CD4-positive, alpha-beta T cell treated with Interleukin-21 for 1 hour (primary cell): ENCODE data around the gene SLC12A3.
"Not testable (repeated sequence)": the region's sequence is repeated elsewhere in the genome, so short reads cannot be mapped to it uniquely, and the experiment has no call there.

ENCODE experiments used
- DNase-seq: peaks from one replicate; pipeline ENCODE4 v3.0.0-alpha.2; 2020

The SLC12A3 gene

DNA sequence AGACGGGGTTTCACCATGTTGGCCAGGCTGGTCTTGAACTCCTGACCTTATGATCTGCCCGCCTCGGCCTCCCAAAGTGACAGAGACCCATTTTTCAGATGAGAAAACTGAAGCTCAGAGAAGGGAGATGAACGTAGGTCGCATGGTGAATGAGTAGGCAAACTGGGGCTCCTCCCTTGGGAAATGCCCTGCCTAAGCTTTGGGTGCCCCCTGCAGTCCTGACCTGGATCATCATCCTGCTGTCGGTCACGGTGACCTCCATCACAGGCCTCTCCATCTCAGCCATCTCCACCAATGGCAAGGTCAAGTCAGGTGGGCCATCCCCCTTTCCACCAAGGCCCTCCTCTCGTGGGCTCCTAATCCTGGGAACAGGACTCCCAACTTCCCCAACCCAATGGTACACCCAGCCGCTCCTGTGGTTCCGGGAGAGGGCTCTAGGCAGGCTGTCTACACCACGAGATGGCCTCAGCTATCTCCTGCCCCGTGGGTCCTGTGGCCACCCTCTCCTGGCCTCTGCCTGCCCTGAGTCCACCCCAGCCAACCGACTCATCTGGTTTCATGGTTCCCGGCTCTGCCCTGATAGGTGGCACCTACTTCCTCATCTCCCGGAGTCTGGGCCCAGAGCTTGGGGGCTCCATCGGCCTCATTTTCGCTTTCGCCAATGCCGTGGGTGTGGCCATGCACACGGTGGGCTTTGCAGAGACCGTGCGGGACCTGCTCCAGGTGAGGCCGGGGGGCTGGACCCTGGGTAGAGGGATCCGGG lies 4.7 kb downstream of the SLC12A3 start:
- DNase-seq, result peak; percentile 44

DNA sequence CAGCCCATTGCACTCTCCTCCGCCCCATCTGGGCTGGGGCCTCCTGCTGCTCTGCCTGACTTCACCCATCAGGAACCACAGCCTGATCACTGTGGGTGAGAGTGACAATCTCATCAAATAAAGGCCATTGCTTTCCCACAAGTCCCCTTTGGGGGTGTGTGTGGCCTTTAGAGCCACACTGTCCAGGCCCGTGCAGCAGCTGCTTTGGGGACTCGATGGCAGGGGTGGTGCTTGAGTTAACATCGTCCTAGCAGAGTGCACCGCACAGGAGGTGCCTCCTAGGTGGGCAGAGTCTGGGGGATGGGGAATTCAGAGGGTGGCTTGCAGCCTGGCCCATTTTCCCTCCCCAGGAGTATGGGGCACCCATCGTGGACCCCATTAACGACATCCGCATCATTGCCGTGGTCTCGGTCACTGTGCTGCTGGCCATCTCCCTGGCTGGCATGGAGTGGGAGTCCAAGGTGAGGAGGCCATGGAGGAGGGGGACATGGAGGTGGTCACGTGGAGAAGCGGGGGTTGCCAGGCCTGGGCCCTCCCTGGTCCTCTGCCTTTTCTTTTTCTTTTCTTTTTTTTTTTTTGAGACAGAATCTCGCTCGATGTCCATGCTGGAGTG lies 5.4 kb downstream of the SLC12A3 start:
- no peak for DNase-seq

DNA sequence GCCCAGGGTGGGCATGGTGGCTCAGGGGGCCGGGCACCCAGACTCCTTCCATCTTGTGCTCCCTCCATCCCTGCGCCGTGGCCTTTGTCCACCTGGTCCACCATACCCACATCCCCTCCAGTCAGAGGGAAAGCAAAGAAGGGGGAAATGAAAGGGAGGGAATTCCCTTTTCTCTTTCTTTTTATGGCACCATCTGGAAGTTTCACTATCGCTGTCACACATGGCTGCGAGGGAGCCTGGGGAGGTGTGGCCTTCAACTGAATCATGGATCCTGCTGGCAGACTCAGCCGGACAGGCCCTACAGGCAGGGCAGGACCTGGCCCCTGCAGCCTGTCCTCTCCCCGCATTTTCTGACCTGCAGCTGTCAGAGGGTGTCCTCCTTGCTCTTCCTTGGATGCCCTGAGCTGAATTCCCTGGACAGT lies 6.2 kb downstream of the SLC12A3 start:
- no peak for DNase-seq

DNA sequence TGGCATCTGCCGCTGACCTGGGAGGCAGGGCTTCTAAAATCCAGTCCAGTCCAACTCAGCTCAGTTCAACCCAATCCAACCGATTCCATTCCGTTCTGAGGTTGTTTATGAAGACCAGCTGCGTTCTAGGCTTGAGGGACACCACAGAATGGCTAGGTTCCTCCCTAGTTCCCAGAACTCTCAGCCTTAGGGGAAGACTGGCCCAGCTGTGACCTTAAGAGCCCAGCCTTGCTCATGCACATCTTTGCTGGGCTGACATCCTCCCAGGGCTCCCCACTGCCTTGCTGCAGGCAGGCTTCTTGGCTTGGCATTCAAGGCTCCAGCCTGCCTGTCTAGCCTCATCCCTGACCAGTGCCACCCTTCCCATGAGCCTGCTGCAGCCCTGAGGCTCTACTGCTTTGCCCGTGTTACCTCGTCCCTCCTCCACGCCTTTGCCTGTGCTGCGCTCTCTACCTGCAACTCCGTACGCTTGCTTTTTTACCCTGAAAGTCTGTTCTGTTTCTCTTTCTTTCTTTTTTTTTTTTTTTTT lies 7.9 kb downstream of the SLC12A3 start:
- DNase-seq, result no peak

DNA sequence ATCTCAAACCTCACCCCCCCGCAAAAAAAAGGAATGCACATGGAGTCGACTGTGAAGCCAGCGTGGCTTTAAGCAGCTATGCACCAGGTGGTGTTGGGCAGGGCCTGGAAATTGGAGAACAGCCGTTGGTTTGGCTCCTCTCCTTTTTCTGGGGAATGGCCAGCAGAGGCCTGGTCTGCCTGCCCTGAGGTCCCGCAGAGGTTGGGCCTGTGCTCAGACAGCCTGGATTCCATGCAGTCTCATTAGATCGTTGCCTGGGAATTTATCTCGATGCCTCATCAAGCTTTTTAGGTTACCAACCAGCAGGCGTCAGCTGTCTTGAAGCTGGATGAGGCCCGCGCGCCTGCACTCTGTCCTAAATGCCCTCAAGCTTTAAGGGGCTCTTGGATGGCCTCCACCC lies 9.8 kb downstream of the SLC12A3 start:
- no peak for DNase-seq

DNA sequence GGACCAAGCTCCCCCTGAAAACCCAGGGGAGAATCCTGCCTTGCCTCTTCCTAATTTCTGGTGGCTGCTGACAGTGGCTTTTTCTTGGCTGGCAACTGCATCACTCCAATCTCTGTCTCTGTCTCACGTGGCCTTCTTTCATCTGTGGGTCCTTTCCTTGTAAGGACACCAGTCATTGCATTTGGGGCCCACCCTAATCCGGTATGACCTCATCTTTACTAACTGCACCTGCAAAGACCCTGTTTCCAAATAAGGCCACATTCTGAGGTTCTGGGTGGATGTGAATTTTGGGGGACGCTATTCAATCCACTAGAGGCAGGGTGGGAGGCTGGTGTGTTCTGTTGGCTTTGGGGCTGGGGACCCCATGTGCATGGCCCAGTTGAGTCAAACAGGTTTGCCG lies 11.0 kb downstream of the SLC12A3 start:
- DNase-seq, result no peak

DNA sequence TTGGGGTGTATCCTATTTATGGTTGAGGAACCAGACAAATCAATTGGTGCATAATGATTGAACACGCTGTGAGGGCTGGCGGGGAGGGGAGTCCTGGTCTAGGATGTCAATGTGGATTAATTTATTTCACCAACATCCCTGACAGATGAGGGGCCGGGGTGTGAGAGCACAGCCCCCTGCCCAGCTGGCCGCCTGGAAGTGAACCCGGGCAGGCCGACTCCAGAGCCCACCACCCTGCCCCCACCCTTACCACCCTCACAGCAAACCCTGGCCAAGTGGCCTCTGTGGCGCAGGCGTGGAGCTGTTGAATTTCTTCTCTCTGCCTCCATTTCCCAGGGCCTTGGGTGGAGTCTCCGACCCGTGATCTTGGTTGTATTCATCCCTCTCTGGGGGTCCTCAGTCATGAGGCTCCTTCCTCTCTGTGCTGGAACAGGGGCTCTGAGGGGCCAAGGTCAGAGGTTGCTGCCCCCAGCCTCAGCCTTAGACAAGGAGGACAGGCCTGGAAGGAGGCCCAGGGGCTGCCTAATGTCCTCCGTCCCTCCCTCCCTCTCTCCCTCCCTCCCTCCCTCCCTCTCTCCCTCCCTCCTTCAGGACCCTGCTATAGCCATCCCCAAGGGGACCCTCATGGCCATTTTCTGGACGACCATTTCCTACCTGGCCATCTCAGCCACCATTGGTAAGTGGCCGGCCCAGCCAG lies 12.6 kb downstream of the SLC12A3 start:
- no peak for DNase-seq

DNA sequence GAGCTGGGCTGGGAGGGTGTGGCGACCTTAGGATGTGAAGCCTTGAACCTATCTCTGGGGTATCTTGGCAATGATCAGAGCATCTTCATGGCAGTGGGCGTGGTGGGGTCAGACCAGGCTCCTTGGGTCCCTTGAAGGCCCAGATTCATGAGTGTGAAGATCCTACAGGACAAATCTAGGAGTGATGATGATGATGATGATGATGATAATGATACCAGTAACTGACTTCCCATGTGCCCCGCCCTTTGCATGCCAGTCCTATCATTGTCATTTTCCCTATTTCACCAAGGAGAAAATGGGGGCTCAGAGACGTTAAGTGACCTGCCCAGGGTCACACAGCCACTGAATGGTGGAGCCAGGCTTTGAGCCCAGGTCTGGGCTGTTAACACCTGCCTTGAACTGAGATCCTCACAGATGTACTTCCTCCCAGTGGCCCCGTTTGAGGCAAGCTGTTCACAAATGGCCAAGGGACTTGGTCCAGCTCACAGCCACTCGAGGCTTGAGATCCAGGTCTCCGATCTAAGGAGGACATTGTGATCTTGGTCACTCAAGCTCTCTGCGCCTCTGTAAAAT lies 13.4 kb downstream of the SLC12A3 start:
- DNase-seq, result no peak

DNA sequence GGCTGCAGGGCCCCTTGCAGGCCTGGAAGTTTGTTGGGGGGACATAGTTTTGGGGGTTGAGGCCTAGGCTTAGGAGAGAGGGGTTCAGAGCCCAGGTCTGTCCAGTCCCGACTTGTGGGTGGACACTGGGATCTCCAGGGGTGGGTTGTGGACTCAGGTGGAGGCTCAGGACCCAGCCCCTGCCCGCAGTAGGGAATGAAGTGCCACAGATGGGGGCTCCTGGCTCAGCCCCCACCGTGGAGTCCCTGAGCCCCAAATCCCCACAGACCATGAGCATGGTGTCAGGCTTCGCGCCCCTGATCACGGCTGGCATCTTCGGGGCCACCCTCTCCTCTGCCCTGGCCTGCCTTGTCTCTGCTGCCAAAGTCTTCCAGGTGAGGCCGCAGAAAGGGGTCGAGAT lies 14.3 kb downstream of the SLC12A3 start:
- no peak for DNase-seq

DNA sequence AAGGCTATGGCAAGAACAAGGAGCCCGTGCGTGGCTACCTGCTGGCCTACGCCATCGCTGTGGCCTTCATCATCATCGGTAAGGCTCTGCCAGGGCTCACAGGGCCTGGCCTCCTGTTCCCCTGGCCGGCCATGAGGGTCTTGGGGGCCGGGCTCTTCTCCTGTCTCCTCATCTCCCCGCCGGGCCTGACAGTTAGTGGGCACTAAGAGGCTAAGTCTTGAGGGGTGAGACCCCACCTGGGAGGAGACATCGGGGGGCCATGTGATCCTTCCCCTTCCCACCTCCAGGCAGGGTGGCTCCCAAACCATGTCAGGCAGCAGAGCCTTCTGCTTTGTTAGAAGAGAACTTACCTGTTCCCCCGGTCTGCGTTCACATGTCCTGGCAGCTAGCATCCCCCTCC lies 15.2 kb downstream of the SLC12A3 start:
- DNase-seq, result no peak

DNA sequence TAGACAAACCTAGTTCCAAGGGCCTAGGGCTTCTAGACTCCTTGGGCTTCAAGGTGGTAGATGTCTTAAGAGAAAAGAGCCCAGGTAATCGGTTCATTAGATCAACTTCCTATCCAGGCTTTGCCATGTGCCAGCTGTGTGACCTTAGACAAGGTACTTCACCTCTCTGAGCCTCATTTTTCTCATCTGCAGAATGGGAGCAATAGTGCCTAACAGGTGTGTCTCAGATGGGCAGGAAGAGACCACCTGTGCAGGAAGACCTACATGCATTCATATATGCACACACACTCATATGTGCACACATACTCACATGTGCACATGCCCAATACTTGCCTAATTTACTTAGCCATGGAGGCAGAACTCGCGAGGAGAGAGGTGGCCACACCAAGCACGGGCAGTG lies 15.7 kb downstream of the SLC12A3 start:
- DNase-seq, result no peak

DNA sequence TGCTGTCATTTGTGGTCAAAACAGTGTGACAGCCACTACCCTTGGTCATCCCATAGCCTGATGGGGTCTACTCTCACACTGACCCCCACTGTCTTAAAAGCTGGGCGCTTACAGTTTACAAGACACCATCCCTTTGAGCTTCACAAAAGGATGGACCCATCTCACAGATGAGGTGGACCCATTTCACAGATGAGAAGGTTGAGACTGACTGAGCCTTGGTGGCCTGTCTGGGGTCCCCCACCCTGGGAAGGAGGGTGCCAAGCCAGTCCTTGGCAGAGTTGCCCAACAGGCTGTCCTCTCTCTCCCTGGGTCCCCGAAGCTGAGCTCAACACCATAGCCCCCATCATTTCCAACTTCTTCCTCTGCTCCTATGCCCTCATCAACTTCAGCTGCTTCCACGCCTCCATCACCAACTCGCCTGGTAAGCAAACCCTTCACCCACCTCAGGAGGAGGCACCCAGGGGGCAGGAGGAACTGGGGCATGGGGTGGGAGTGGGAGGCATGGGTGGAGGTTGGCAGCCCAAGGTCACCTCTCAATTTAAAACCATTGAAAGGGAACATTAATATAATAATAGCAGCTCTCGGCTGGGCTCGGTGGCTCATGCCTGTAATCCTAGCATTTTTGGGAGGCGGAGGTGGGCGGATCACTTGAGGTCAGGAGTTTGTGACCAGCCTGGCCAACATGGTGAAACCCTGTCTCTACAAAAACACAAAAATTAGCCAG lies 17.2 kb downstream of the SLC12A3 start:
- DNase-seq, result no peak

DNA sequence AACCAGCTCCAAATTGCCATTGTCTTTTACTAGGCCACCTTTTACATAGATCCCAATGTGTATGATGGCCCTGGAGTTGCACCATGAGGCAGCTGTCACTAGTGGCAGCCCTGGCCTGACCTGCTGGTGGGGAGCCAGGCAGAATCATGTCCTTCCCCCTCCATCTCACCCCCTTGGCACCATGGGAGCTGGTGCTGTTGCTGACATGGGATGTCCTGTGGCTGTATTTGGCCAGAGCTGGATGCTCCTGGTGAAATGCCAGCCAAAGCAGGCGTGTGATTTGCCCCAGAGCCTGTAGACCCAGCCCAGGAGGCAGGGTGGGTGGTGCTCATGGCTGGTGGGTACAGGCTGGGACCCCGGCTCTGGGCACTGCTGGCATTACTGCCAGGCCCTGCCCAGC lies 18.6 kb downstream of the SLC12A3 start:
- DNase-seq, result no peak

DNA sequence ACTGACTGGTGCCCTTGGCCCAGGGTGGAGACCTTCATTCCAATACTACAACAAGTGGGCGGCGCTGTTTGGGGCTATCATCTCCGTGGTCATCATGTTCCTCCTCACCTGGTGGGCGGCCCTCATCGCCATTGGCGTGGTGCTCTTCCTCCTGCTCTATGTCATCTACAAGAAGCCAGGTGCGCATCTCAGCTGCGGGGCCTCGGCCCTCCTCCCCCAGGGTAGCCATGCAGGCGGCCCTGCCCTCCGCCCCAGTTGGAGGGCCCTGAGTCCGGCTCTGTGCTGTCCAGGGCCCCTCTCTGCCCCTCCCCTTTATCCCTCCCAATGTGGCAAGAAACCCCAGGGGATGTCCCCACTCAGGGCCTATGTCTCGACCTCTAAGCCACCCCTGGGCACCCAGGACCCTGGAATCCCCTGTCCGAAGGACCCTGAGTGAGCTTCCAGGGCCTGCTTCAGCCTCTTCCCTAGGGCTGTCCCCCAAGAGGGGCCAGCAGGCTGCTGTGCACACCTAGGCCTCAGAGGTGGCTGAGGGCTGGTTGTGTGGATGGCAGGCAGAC lies 19.1 kb downstream of the SLC12A3 start:
- DNase-seq, result no peak

DNA sequence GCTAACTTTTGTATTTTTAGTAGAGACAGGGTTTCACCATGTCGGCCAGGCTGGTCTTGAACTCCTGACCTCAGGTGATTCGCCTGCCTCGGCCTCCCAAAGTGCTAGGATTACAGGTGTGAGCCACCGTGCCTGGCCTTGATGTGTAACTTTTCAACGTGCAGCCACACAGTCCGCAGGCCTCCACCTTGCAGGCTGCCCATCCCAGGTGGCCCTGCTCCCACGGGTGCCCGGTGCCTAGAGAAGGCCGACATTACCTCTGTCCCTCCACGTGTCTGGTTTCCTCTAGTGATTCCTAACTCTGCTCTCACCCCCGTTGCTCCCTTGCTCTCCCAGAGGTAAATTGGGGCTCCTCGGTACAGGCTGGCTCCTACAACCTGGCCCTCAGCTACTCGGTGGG lies 19.9 kb downstream of the SLC12A3 start:
- not testable (repeated sequence) for DNase-seq

DNA sequence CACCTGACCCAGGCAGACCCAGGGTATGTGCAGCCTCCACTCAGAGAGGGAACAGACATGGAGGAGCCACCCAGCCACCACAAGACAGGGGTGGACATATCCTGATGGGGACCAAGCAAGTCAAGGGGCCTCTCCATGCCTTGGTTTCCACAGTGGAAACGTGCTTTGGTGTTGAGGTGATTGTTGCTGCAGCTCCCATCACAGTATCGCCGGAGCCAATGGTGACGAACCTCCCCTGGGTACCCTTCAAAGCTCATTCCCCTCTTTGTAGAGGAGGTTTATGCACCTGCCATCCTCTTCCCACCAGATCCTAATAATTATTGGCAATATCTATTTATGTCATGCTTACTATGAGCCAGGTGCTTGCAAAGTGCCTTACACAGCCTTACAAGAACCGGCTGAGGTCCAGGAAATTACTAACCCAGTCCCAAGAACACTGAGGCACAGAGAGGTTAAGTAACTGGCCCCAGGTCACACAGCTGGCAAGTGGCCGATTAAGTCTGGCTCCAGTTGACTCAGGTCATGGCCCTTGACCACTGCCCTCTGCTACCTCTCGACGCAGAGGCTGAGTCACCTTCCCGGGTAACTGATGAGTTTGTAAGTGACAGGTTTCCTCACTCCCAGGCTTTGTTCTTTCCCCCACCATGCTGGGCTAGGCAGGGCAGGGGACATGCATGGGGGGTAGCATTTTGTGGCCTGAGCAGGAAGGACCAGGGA lies 20.6 kb downstream of the SLC12A3 start:
- no peak for DNase-seq

DNA sequence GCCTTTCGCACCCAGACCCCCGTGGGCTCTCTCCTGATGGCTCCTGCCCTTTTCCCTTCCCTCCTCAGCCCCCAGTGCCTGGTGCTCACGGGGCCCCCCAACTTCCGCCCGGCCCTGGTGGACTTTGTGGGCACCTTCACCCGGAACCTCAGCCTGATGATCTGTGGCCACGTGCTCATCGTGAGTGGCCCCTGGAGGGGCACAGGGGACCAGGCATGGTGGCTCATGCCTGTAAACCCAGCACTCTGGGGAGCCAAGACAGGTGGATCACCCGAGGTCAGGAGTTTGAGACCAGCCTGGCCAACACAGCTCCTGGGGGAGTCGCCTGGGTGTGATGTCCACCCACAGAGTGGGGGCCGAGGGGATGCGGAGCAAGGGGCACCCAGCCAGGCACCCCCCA lies 21.3 kb downstream of the SLC12A3 start:
- no peak for DNase-seq

DNA sequence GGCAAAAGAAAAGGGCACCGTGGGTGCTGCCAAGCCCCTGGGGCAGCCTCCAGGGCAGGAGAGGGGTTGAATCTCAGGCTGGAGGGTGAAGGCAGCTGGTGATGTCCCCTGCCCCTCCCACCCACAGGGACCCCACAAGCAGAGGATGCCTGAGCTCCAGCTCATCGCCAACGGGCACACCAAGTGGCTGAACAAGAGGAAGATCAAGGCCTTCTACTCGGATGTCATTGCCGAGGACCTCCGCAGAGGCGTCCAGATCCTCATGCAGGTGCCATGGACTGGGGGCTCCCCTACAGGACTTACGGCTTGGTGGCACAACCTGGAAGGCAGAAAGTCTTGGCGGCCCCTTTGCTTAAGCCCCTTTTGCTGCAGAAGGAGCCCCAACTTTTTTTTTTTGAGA lies 21.8 kb downstream of the SLC12A3 start:
- no peak for DNase-seq

DNA sequence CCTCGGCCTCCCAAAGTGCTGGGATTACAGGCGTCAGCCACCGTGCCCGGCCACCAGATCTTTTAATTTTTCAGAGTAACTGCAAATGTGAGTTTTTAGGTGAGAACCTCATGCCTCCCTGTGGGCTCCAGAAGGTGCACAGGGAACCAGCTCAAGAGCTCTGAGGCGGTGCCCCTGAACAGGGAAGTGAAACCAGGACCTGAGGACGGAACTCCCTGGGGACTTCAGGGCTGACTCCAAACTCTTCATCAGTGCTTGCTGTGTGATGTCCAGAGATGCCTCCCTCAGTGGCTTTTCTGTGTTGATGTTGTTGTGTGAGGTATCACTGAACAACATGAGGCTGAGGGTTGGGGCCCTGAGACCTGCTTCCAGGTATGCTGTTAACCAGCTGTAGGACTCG lies 23.8 kb downstream of the SLC12A3 start:
- DNase-seq, result no peak

DNA sequence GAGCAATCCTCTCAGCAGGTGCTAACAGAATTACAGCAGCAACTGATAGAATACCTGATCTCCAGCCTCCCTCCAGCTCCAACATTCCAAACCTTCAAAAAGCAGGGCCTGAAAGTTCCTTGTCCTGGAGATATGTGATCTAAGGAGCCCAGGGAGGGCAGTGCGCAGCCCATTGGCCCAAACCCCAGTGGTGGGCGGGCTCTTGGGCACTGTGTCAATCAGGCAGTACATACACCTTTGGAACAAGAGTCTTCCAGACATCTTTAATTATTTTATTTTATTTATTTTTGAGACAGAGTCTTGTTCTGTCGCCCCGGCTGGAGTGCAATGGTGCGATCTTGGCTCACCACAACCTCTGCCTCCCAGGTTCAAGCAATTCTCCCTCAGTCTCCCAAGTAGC lies 24.2 kb downstream of the SLC12A3 start:
- DNase-seq, result no peak

DNA sequence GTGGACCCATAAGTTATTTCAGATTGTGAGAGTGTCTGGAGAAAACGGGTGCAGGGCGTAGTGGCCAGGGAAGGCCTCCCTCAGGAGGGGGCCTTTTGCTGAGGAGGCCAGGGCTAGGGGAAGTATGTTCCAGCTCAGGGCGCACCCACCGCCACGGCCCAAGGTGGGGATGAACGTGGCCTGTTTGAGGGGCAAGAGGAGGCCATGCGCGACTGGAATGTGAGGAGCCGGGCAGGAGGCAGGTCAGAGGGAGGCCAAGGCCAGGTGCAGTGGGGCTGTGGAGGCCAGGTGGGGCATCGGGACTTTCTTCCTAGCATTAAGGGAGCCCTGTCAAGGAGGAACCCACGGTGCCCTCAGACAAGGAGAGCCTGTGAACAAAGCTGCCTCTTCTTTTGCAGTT lies 26.7 kb downstream of the SLC12A3 start:
- no peak for DNase-seq

DNA sequence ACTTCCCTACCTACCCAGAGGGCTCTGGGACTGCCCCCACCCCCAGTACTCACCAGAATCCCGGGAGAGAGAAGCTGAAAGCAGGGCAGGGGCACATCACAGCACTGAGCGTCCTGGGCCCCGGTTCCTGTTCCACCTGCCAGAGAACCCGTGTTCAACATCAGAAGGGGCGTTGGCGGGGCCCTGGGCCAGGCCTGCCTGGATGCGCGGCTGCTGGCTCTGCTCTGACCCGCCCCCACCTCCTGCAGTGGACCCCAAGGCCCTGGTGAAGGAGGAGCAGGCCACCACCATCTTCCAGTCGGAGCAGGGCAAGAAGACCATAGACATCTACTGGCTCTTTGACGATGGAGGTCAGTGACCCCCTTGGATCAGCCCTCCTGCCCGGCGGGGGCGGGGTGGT lies 27.7 kb downstream of the SLC12A3 start:
- DNase-seq, result no peak
